Kidney (tissue), 14 donors: ENCODE measurements around the gene ARHGEF10L. TPM values are rescaled to one million over a fixed set of nuclear protein-coding genes. Genes with fewer than 3 reads are reported as not detected.

ENCODE experiments used
- DNase-seq, 5 donors: peaks; one replicate each; pipeline ENCODE4 v3.0.0-alpha.2; 2013 to 2020
- FAIRE-seq: peaks from 2 replicates; lab custom pipeline; 2012; peaks lifted over from hg19 to GRCh38; lab: Jason Lieb, UNC
- H3K27ac ChIP-seq, 2 donors: one replicate each; pipeline ENCODE4 v1.7.0; 2013; ENCODE audit warnings: low read depth in 2 of 2, low read length in 2 of 2, inconsistent platforms in 1 of 2
- H3K27me3 ChIP-seq: one replicate; pipeline ENCODE4 v1.7.1; 2013; ENCODE audit warnings: low read length, inconsistent platforms; ENCODE audit not compliant: control insufficient read depth, insufficient read depth
- H3K36me3 ChIP-seq, 3 donors: one replicate each; pipeline versions ENCODE4 v1.7.0 to v1.7.1; 2013; ENCODE audit warnings: low read length in 3 of 3, control low read depth in 1 of 3, inconsistent platforms in 1 of 3; ENCODE audit not compliant: insufficient read depth in 3 of 3, control insufficient read depth in 2 of 3
- H3K4me1 ChIP-seq, 3 donors: one replicate each; pipeline versions ENCODE4 v1.7.0 to v1.7.1; 2013; ENCODE audit warnings: low read length in 3 of 3, inconsistent platforms in 1 of 3, low read depth in 1 of 3; ENCODE audit not compliant: control insufficient read depth in 2 of 3, insufficient read depth in 2 of 3
- H3K4me3 ChIP-seq, 3 donors: one replicate each; pipeline versions ENCODE4 v1.7.0 to v1.8.1; 2013; ENCODE audit warnings: low read length in 3 of 3, control low read depth in 1 of 3, inconsistent platforms in 1 of 3
- H3K9ac ChIP-seq, 3 donors: one replicate each; pipeline versions ENCODE4 v1.7.0 to v1.7.1; 2013; ENCODE audit warnings: low read length in 3 of 3, control low read depth in 1 of 3, inconsistent platforms in 1 of 3
- H3K9me3 ChIP-seq, 3 donors: one replicate each; pipeline versions ENCODE4 v1.7.0 to v1.7.1; 2013; ENCODE audit warnings: low read length in 3 of 3, control low read depth in 1 of 3, inconsistent platforms in 1 of 3; ENCODE audit not compliant: control insufficient read depth in 2 of 3, insufficient read depth in 1 of 3
- CTCF ChIP-seq: IDR thresholded peaks from 3 replicates; pipeline ENCODE4 v1.5.1; 2012; ENCODE audit warnings: mild to moderate bottlenecking, moderate library complexity, borderline replicate concordance; ENCODE audit not compliant: insufficient read depth; ENCODE audit errors: extremely low read depth
- intact Hi-C: fragments of 100-400 bp; cut with DNase I; formaldehyde crosslinking; loops from one replicate; pipeline ENCODE4 v1.11.1; 2022
- polyA plus RNA-seq: library from polyadenylated mRNA; stranded (reverse); fragments of 350-450 nt; fragmentation: Illumina TruSeq; extraction: RNeasy Lipid Tissue Mini Kit (QIAGEN cat#74804); gene quantifications from one replicate; pipeline ENCODE4 v1.2.3, GENCODE V29; 2014; ENCODE audit warnings: low read depth, low replicate concordance; ENCODE audit not compliant: insufficient read depth
- total RNA-seq: library from RNA; stranded (reverse); fragmentation: NEBNext Ultra II Directional; extraction: Animal tissue kit (Norgen Biotek cat#: 25700); gene quantifications from one replicate; pipeline ENCODE4 v1.2.1, GENCODE V29; 2021
- donor health status: control.
- donor health status: control.
- donor health status: control.
- donor health status: control.
- donor health status: control.
- donor health status: DM: yes; HTN: yes; CAD: no.
- donor health status: Normal renal cell carcinoma (clear cell type).

Gene ARHGEF10L
- total and polyA plus RNA-seq, 2 donors from 2014 or later: 40.8 to 91.9 TPM

GRCh38 chr1:17711577-17711910, 172.0 kb downstream of the ARHGEF10L start:
- no peaks in the 10 kb centered on the region for H3K36me3 ChIP-seq
- intact Hi-C loops: no loop called here
- H3K9me3 ChIP-seq: peaks cover 0 to 7% (median 0%) of the 10 kb centered on the region in 3 donors
- FAIRE-seq (no peak), DNase-seq (no peak)
- no peaks in the 10 kb centered on the region for H3K4me1 ChIP-seq
- H3K27me3 ChIP-seq: no peaks in the 10 kb centered on the region
- TF ChIP-seq CTCF: no peak
- H3K4me3 ChIP-seq: no peak overlapping the region
- H3K9ac ChIP-seq: no peak overlapping the region
- H3K27ac ChIP-seq: no peak overlapping the region

DNA sequence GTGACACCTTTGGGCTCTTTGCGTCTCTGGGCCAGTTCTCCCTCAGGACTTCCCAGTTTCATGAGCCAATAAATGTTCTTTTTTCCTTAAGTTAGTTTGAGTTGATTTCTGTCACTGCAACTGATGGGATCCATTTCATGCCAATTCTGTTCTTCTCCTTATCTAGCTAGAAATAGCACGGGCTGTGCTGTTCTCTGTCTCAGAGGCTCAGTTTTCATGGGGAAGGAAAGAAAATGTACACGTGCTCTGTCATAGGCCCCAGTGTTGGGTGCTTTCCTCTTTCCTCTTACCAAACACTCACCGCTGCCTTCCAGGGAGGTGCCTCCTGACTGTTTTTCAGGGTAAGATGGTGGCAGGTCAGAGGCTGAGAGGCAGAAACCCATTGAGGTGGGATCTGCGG, 172.4 kb downstream of the ARHGEF10L start:
- H3K4me3 ChIP-seq: no peak overlapping the region
- FAIRE-seq: no peak
- no peak overlapping the region for H3K27ac ChIP-seq
- no peak for TF ChIP-seq CTCF
- intact Hi-C loops: no loop called here
- peaks cover 0 to 7% (median 0%) of the 10 kb centered on the region in 3 donors for H3K9me3 ChIP-seq
- H3K36me3 ChIP-seq: no peaks in the 10 kb centered on the region
- no peak overlapping the region for H3K9ac ChIP-seq
- H3K27me3 ChIP-seq: no peaks in the 10 kb centered on the region
- no peaks in the 10 kb centered on the region for H3K4me1 ChIP-seq
- no peak for DNase-seq

DNA sequence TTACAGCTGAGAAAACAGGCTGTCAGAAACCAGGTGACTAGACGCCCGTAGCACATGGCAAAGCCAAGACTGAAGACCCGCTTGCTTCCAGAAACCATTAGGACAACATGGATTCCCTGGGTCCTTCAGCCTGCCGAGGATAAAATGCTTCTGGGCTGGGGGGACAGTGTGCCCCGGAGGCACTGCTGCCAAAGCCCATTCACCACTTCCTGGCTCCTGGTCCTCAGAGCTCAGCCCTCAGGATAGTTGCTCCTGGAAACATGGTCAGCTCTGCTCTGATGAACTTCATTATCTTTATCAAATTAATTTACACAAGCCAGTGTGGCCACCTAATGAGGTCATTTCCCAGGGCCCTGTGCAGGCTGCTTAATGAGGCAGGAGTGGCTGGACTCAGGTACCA, 174.5 kb downstream of the ARHGEF10L start:
- Histone ChIP-seq H3K4me3 (no peak overlapping the region), H3K27ac (no peak overlapping the region), H3K36me3 (no peaks in the 10 kb centered on the region), H3K27me3 (no peaks in the 10 kb centered on the region), H3K4me1 (no peaks in the 10 kb centered on the region), H3K9me3 (peaks cover 0 to 7% (median 0%) of the 10 kb centered on the region in 3 donors), H3K9ac (no peak overlapping the region)
- no peak for FAIRE-seq
- DNase-seq: peak in 1 of 5 donors; percentile 6
- TF ChIP-seq CTCF: no peak
- intact Hi-C loops: no loop called here
